Ishikawa (cell line): ENCODE measurements around the gene TEX48.

Experiments
- CEBPB ChIP-seq: IDR thresholded peaks from 2 replicates; pipeline ENCODE4 v1.6.1; 2012
- CREB1 ChIP-seq: IDR thresholded peaks from 2 replicates; pipeline ENCODE4 v1.6.1; 2012; ENCODE audit warnings: low read depth
- EP300 ChIP-seq: IDR thresholded peaks from 2 replicates; pipeline ENCODE4 v1.6.1; 2012; ENCODE audit warnings: borderline replicate concordance
- FOXM1 ChIP-seq: IDR thresholded peaks from 2 replicates; pipeline ENCODE4 v1.6.1; 2012; ENCODE audit warnings: low read depth, borderline replicate concordance
- RAD21 ChIP-seq: IDR thresholded peaks from 2 replicates; pipeline ENCODE4 v1.6.1; 2012; ENCODE audit warnings: low read depth
- TAF1 ChIP-seq: IDR thresholded peaks from 2 replicates; pipeline ENCODE4 v1.6.1; 2012; ENCODE audit warnings: low read depth, mild to moderate bottlenecking
- TCF12 ChIP-seq: IDR thresholded peaks from 2 replicates; pipeline ENCODE4 v1.6.1; 2012; ENCODE audit warnings: low read depth
- ZBTB7A ChIP-seq: IDR thresholded peaks from 2 replicates; pipeline ENCODE4 v1.6.1; 2012; ENCODE audit warnings: low read depth
- TF ChIP-seq, protein P1 (sequence below): IDR thresholded peaks from 2 replicates; pipeline ENCODE4 v1.6.1; 2012
- TF ChIP-seq, protein P2 (sequence below): IDR thresholded peaks from 2 replicates; pipeline ENCODE4 v1.6.1; 2012; ENCODE audit warnings: low read depth, mild to moderate bottlenecking

DNA sequence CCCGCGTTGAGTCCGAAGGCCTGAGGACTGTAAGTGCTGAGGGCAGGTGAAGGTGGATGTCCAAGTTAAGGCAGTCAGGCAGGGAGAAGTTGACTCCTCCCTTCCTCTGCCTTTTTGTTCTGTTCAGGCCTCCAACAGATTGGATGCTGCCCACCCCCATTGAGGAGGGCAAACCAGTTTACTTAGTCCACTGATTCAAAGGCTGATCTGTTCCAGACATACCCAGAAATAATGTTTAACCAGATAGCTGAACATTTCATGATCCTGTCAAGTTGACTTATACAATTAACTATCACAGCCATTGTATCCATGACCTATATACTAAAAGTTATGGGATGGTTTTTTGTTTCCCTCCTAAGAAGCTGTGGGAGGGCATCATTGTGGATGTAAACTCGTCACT, 8.3 kb upstream of the TEX48 start:
- TF ChIP-seq ZBTB7A, result no peak
- no peak for TF ChIP-seq EP300
- TF ChIP-seq, protein P1, sequence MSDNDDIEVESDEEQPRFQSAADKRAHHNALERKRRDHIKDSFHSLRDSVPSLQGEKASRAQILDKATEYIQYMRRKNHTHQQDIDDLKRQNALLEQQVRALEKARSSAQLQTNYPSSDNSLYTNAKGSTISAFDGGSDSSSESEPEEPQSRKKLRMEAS, result no peak
- TF ChIP-seq CEBPB, result no peak
- TF ChIP-seq, protein P2, sequence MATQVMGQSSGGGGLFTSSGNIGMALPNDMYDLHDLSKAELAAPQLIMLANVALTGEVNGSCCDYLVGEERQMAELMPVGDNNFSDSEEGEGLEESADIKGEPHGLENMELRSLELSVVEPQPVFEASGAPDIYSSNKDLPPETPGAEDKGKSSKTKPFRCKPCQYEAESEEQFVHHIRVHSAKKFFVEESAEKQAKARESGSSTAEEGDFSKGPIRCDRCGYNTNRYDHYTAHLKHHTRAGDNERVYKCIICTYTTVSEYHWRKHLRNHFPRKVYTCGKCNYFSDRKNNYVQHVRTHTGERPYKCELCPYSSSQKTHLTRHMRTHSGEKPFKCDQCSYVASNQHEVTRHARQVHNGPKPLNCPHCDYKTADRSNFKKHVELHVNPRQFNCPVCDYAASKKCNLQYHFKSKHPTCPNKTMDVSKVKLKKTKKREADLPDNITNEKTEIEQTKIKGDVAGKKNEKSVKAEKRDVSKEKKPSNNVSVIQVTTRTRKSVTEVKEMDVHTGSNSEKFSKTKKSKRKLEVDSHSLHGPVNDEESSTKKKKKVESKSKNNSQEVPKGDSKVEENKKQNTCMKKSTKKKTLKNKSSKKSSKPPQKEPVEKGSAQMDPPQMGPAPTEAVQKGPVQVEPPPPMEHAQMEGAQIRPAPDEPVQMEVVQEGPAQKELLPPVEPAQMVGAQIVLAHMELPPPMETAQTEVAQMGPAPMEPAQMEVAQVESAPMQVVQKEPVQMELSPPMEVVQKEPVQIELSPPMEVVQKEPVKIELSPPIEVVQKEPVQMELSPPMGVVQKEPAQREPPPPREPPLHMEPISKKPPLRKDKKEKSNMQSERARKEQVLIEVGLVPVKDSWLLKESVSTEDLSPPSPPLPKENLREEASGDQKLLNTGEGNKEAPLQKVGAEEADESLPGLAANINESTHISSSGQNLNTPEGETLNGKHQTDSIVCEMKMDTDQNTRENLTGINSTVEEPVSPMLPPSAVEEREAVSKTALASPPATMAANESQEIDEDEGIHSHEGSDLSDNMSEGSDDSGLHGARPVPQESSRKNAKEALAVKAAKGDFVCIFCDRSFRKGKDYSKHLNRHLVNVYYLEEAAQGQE, result no peak
- no peak for TF ChIP-seq CREB1
- TF ChIP-seq RAD21, result no peak
- no peak for TF ChIP-seq TCF12
- no peak for TF ChIP-seq FOXM1
- TF ChIP-seq TAF1, result no peak
